Measurements from ENCODE around the gene TBXAS1. TPM values are rescaled to one million over a fixed set of nuclear protein-coding genes. Genes with fewer than 3 reads are reported as not detected.
A peak's percentile ranks its signal among the peaks of the same experiment; 100 is the strongest.

Gene TBXAS1
- total and polyA plus RNA-seq, 3 experiments from 2014 or later: 1.7 to 2.9 (median 2.1) TPM

DNA sequence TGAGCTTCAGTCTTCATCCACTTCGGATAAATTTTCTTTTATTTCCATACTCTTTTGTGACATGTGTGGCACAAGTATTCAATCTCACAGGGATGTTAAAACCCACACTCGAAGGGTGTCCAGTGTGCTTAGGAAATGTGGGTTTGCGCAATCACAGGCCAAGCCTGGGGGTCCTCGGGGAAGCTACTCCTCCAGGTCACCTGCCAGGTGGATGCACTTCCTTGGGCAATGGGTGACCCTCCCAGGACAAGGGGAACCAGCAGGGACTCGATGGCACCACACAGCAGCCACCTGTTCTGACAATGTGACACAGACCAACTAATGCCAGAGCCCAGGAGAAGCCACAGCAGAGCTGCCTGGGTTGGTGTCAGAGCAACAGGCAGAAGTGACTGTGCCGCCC is 194.7 kb downstream of the TBXAS1 start:
- ChIA-PET CTCF (no interaction called here), POLR2A (no interaction called here)
- Histone ChIP-seq H3K36me3 (ENCODE audit: insufficient read depth, low read length) (peaks cover 34% of the 10 kb centered on the region), H3K9me3 (ENCODE audit: low read length) (no peaks in the 10 kb centered on the region), H3K4me3 (ENCODE audit: low read length) (no peak overlapping the region), H3K27ac (ENCODE audit: low read depth, low read length) (no peak overlapping the region), H3K4me1 (ENCODE audit: insufficient read depth, low read length) (no peaks in the 10 kb centered on the region), H3K27me3 (ENCODE audit: insufficient read depth, low read length, poor library complexity, severe bottlenecking) (no peaks in the 10 kb centered on the region)
- Mint-ChIP-seq H3K27ac (peak overlapping the region in 1 of 8 donors; percentile 59), H3K27me3 (no peaks in the 10 kb centered on the region), H3K36me3 (peaks cover 11 to 72% (median 27%) of the 10 kb centered on the region in 3 donors), H3K9me3 (no peaks in the 10 kb centered on the region), H3K4me1 (no peaks in the 10 kb centered on the region), H3K4me3 (no peak overlapping the region)
- no peak for DNase-seq

DNA sequence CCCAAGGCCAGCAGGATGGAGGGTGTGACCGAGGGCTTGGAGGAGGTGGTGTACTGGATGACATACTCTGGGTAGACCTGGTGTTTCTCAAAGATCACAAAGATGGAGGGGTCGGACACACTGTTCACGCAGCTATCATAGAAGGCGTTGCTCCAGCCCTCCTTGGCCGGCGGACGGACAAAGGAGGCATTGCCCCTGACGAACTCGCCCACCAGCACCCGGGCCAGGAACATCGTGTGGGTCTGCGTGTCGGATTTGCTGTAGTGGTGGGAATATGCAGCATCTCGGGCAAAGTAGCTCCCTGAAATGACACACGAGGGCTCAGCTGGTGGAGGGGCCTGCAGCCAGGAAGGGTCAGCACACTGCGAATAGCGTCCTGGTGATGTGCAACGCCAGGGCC is 195.5 kb downstream of the TBXAS1 start:
- Mint-ChIP-seq H3K9me3 (no peaks in the 10 kb centered on the region), H3K4me1 (peaks cover 0 to 4% (median 0%) of the 10 kb centered on the region in 3 donors), H3K36me3 (peaks cover 11 to 75% (median 27%) of the 10 kb centered on the region in 3 donors), H3K27ac (no peak overlapping the region), H3K27me3 (no peaks in the 10 kb centered on the region), H3K4me3 (no peak overlapping the region)
- ChIA-PET CTCF (no interaction called here), POLR2A (no interaction called here)
- Histone ChIP-seq H3K27ac (ENCODE audit: low read depth, low read length) (no peak overlapping the region), H3K4me3 (ENCODE audit: low read length) (no peak overlapping the region), H3K9me3 (ENCODE audit: low read length) (no peaks in the 10 kb centered on the region), H3K4me1 (ENCODE audit: insufficient read depth, low read length) (no peaks in the 10 kb centered on the region), H3K36me3 (ENCODE audit: insufficient read depth, low read length) (peaks cover 36% of the 10 kb centered on the region), H3K27me3 (ENCODE audit: insufficient read depth, low read length, poor library complexity, severe bottlenecking) (no peaks in the 10 kb centered on the region)
- no peak for DNase-seq

DNA sequence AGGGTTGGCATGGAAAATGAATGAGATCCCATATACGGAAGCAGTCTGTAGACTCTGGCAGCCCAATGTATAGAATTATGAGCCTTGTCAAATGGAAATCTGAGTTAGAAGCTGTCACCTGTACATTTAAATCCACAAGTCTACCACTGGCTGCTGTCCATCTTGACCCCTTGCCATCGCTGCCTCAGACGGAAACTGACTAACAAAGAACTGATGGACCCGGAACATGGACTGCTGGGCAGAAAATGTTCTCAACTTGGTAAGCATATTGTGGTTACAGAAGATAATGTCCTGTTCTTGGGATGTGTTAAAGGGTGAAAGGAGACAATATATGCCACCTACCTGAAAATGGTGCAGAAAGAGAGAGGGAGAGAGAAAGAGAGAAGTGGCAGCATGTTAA is 196.2 kb downstream of the TBXAS1 start:
- Mint-ChIP-seq H3K27ac (peak overlapping the region in 2 of 8 donors; percentile 26 to 55), H3K4me1 (peaks cover 0 to 9% (median 0%) of the 10 kb centered on the region in 3 donors), H3K27me3 (no peaks in the 10 kb centered on the region), H3K4me3 (no peak overlapping the region), H3K9me3 (no peaks in the 10 kb centered on the region), H3K36me3 (peaks cover 11 to 80% (median 28%) of the 10 kb centered on the region in 3 donors)
- no peaks in the 10 kb centered on the region for H3K27me3 ChIP-seq (ENCODE audit: insufficient read depth, low read length, poor library complexity, severe bottlenecking)
- CTCF ChIA-PET: no interaction called here
- H3K4me3 ChIP-seq (ENCODE audit: low read length): no peak overlapping the region
- no peak overlapping the region for H3K27ac ChIP-seq (ENCODE audit: low read depth, low read length)
- H3K36me3 ChIP-seq (ENCODE audit: insufficient read depth, low read length): peaks cover 36% of the 10 kb centered on the region
- POLR2A ChIA-PET: no interaction called here
- no peak for DNase-seq
- H3K4me1 ChIP-seq (ENCODE audit: insufficient read depth, low read length): no peaks in the 10 kb centered on the region
- no peaks in the 10 kb centered on the region for H3K9me3 ChIP-seq (ENCODE audit: low read length)

DNA sequence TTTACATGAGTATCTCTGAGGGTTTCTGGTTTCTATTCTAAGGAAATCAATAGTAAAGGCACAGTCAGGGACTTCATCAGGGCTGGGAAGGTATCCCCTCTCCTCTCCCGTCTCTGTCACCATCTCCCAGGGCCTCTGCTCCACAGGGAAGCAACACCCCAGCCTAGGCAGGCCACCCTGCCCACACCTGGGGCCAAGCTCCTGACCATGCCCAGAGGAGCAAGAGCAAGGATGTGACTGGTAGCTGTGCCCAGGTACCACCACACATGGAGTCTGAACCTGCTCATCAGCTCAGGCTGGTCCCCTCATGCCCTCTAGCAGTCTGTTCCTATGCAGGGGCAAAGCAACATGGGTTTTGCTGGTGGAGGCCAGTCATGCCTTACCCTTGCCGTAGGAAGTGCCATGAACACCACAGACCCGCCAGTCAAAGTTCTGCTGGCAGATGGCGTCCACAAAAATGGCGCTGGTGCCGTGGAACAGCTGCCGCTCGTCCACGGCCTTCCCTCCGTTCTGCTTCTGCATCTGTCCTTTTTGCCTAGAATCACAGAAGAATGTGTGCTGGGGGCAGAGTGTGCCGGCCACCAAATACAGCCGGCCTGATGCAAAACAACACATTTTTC is 196.9 kb downstream of the TBXAS1 start:
- peaks cover 0 to 9% (median 0%) of the 10 kb centered on the region in 3 donors for H3K4me1 Mint-ChIP-seq
- no peak for DNase-seq
- no peak overlapping the region for H3K27ac ChIP-seq (ENCODE audit: low read depth, low read length)
- H3K9me3 Mint-ChIP-seq: no peaks in the 10 kb centered on the region
- H3K4me3 ChIP-seq (ENCODE audit: low read length): no peak overlapping the region
- no peak overlapping the region for H3K4me3 Mint-ChIP-seq
- H3K27me3 ChIP-seq (ENCODE audit: insufficient read depth, low read length, poor library complexity, severe bottlenecking): no peaks in the 10 kb centered on the region
- H3K27ac Mint-ChIP-seq: peak overlapping the region in 2 of 8 donors; percentile 19 to 87
- no peaks in the 10 kb centered on the region for H3K4me1 ChIP-seq (ENCODE audit: insufficient read depth, low read length)
- POLR2A ChIA-PET: no interaction called here
- H3K36me3 Mint-ChIP-seq: peaks cover 11 to 87% (median 30%) of the 10 kb centered on the region in 3 donors
- no peaks in the 10 kb centered on the region for H3K9me3 ChIP-seq (ENCODE audit: low read length)
- CTCF ChIA-PET: no interaction called here
- H3K36me3 ChIP-seq (ENCODE audit: insufficient read depth, low read length): peaks cover 36% of the 10 kb centered on the region
- H3K27me3 Mint-ChIP-seq: no peaks in the 10 kb centered on the region

DNA sequence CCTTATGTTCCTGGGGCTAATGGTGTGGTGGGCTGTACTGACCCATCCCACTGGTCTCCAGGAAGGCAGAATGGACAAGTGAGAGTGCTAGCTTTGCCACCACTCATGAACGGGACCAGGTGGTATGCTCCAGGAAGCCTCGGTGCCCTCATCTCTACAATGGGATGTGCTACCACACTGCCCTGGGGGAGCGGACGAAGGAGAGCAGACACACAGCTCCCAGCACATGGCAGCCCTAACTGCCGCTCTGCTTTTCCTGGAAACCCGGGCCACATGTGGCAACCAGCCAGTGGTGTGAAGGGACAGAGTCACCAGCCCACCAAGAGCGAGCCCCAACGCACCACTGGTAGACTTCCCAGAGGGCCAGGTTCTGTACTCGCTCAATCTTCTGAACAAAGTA is 197.9 kb downstream of the TBXAS1 start:
- Histone ChIP-seq H3K36me3 (ENCODE audit: insufficient read depth, low read length) (peaks cover 36% of the 10 kb centered on the region), H3K27ac (ENCODE audit: low read depth, low read length) (no peak overlapping the region), H3K4me1 (ENCODE audit: insufficient read depth, low read length) (no peaks in the 10 kb centered on the region), H3K9me3 (ENCODE audit: low read length) (no peaks in the 10 kb centered on the region), H3K4me3 (ENCODE audit: low read length) (no peak overlapping the region), H3K27me3 (ENCODE audit: insufficient read depth, low read length, poor library complexity, severe bottlenecking) (no peaks in the 10 kb centered on the region)
- H3K4me3 Mint-ChIP-seq: no peak overlapping the region
- no peaks in the 10 kb centered on the region for H3K9me3 Mint-ChIP-seq
- CTCF ChIA-PET: no interaction called here
- POLR2A ChIA-PET: no interaction called here
- no peaks in the 10 kb centered on the region for H3K27me3 Mint-ChIP-seq
- no peak for DNase-seq
- H3K36me3 Mint-ChIP-seq: peaks cover 11 to 89% (median 27%) of the 10 kb centered on the region in 3 donors
- H3K27ac Mint-ChIP-seq: no peak overlapping the region
- H3K4me1 Mint-ChIP-seq: peaks cover 0 to 9% (median 0%) of the 10 kb centered on the region in 3 donors

DNA sequence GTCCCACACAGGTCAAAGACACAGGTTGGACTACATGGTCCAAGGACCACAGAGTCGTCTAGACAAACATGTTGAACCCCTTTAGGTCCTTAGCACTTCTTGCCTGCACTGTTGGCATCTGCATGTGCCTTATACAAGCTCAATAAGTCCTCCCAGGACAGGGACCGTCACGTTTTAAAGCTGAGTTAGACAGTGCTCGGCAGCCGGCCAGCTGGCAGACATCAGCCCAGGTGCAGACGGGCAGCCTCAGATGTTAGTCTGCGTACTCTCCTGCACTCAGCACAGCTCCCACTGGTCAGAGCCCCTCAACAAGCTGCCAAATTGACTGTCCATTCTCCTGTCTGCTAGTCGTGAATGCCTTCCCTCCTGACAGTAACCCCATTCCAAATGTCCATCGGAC is 198.8 kb downstream of the TBXAS1 start:
- Mint-ChIP-seq H3K36me3 (peaks cover 11 to 86% (median 27%) of the 10 kb centered on the region in 3 donors), H3K4me1 (peaks cover 4 to 14% (median 5%) of the 10 kb centered on the region in 3 donors), H3K9me3 (no peaks in the 10 kb centered on the region), H3K27ac (peak overlapping the region in 1 of 8 donors; percentile 40), H3K4me3 (no peak overlapping the region), H3K27me3 (no peaks in the 10 kb centered on the region)
- no peak for DNase-seq
- no peak overlapping the region for H3K4me3 ChIP-seq (ENCODE audit: low read length)
- no peaks in the 10 kb centered on the region for H3K27me3 ChIP-seq (ENCODE audit: insufficient read depth, low read length, poor library complexity, severe bottlenecking)
- POLR2A ChIA-PET: no interaction called here
- no peak overlapping the region for H3K27ac ChIP-seq (ENCODE audit: low read depth, low read length)
- H3K4me1 ChIP-seq (ENCODE audit: insufficient read depth, low read length): no peaks in the 10 kb centered on the region
- CTCF ChIA-PET: no interaction called here
- peaks cover 31% of the 10 kb centered on the region for H3K36me3 ChIP-seq (ENCODE audit: insufficient read depth, low read length)
- no peaks in the 10 kb centered on the region for H3K9me3 ChIP-seq (ENCODE audit: low read length)

DNA sequence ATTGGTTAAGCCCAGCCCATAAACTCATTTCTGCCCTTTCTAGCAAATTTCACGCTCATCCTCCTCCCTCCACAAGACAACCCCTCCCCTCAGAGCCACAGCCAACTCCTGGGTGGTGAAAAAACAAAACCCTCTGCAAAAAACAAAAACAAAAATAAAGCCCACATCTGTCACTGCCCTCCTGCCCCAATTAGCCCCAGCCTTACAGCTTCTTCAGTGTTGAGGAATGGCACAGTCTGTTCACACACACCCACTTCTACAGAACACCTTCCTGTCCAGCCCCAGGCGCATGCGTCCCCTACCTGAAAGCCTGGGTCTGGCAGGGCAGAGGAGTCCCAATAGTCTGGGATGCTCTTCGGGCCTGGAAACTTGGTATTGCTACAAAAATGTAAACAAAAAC is 199.2 kb downstream of the TBXAS1 start:
- H3K36me3 Mint-ChIP-seq: peaks cover 11 to 86% (median 29%) of the 10 kb centered on the region in 3 donors
- no peak for DNase-seq
- H3K9me3 Mint-ChIP-seq: no peaks in the 10 kb centered on the region
- H3K4me1 ChIP-seq (ENCODE audit: insufficient read depth, low read length): no peaks in the 10 kb centered on the region
- H3K27ac ChIP-seq (ENCODE audit: low read depth, low read length): no peak overlapping the region
- H3K9me3 ChIP-seq (ENCODE audit: low read length): no peaks in the 10 kb centered on the region
- no peak overlapping the region for H3K4me3 Mint-ChIP-seq
- H3K27me3 Mint-ChIP-seq: no peaks in the 10 kb centered on the region
- H3K36me3 ChIP-seq (ENCODE audit: insufficient read depth, low read length): peaks cover 31% of the 10 kb centered on the region
- no peak overlapping the region for H3K4me3 ChIP-seq (ENCODE audit: low read length)
- ChIA-PET CTCF (no interaction called here), POLR2A (no interaction called here)
- H3K4me1 Mint-ChIP-seq: peaks cover 5 to 17% (median 8%) of the 10 kb centered on the region in 3 donors
- no peaks in the 10 kb centered on the region for H3K27me3 ChIP-seq (ENCODE audit: insufficient read depth, low read length, poor library complexity, severe bottlenecking)
- peak overlapping the region in 3 of 8 donors; percentile 27 to 40 (median 35) for H3K27ac Mint-ChIP-seq

DNA sequence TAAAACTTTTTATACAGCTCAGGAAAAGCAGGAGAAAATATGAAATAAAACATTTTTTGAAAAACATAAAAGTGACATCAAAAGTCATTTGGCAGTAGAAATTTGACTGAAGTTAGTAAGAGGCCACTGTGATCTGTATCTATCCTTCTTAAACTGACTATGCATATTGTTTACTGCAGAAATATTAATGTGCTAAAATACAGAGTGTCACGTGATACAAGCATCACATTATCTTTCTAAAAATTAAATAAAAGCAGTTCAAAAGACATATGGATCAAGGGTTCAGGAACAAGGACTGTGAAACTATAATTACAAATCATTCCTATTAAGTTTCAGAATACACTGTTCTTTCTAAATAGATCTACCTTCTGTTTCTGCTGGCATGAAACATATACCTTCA is 200.0 kb downstream of the TBXAS1 start:
- no peak overlapping the region for H3K27ac ChIP-seq (ENCODE audit: low read depth, low read length)
- ChIA-PET POLR2A (no interaction called here), CTCF (no interaction called here)
- H3K4me1 ChIP-seq (ENCODE audit: insufficient read depth, low read length): no peaks in the 10 kb centered on the region
- no peak for DNase-seq
- Mint-ChIP-seq H3K4me3 (no peak overlapping the region), H3K9me3 (no peaks in the 10 kb centered on the region), H3K27me3 (no peaks in the 10 kb centered on the region), H3K4me1 (peaks cover 5 to 20% (median 8%) of the 10 kb centered on the region in 3 donors), H3K36me3 (peaks cover 9 to 86% (median 29%) of the 10 kb centered on the region in 3 donors), H3K27ac (peak overlapping the region in 1 of 8 donors; percentile 42)
- no peak overlapping the region for H3K4me3 ChIP-seq (ENCODE audit: low read length)
- no peaks in the 10 kb centered on the region for H3K9me3 ChIP-seq (ENCODE audit: low read length)
- H3K27me3 ChIP-seq (ENCODE audit: insufficient read depth, low read length, poor library complexity, severe bottlenecking): no peaks in the 10 kb centered on the region
- H3K36me3 ChIP-seq (ENCODE audit: insufficient read depth, low read length): peaks cover 39% of the 10 kb centered on the region
